Astrocyte (in vitro differentiated cells and primary cell): ENCODE data around the gene CHRFAM7A. TPM values are rescaled to one million over a fixed set of nuclear protein-coding genes. Genes with fewer than 3 reads are reported as not detected.
"Not testable (repeated sequence)": the region's sequence is repeated elsewhere in the genome, so short reads cannot be mapped to it uniquely, and the experiment has no call there.

Source experiments
- DNase-seq: peaks from one replicate; pipeline ENCODE4 v3.0.0-alpha.2; 2010; ENCODE audit warnings: low read depth
- FAIRE-seq: peaks from 2 replicates; lab custom pipeline; 2011; peaks lifted over from hg19 to GRCh38; lab: Jason Lieb, UNC
- H2AFZ ChIP-seq: 2 replicates; pipeline ENCODE4 v1.6.0; 2012; ENCODE audit warnings: low read depth, low read length, inconsistent platforms
- H3K27ac ChIP-seq: 2 replicates; pipeline ENCODE4 v1.5.1; 2011; ENCODE audit warnings: low read depth, low read length, inconsistent platforms
- H3K27me3 ChIP-seq: 2 replicates; pipeline ENCODE4 v1.6.0; 2011; ENCODE audit warnings: low read length, inconsistent platforms; ENCODE audit not compliant: insufficient read depth
- H3K36me3 ChIP-seq: 2 replicates; pipeline ENCODE4 v1.5.1; 2011; ENCODE audit warnings: low read length, inconsistent platforms; ENCODE audit not compliant: insufficient read depth
- H3K4me1 ChIP-seq: 2 replicates; pipeline ENCODE4 v1.5.1; 2011; ENCODE audit warnings: low read length, inconsistent platforms; ENCODE audit not compliant: insufficient read depth
- H3K4me2 ChIP-seq: 2 replicates; pipeline ENCODE4 v1.6.0; 2012; ENCODE audit warnings: low read length, inconsistent platforms
- H3K4me3 ChIP-seq: 2 replicates; pipeline ENCODE4 v1.5.1; 2011; ENCODE audit warnings: low read depth, mild to moderate bottlenecking, low read length, inconsistent platforms; ENCODE audit not compliant: insufficient read depth
- H3K79me2 ChIP-seq: 2 replicates; pipeline ENCODE4 v1.6.0; 2012; ENCODE audit warnings: mild to moderate bottlenecking, low read length, inconsistent platforms; ENCODE audit not compliant: insufficient read depth
- H3K9ac ChIP-seq: 2 replicates; pipeline ENCODE4 v1.6.0; 2012; ENCODE audit warnings: mild to moderate bottlenecking, low read length, inconsistent platforms
- H3K9me3 ChIP-seq: 2 replicates; pipeline ENCODE4 v1.5.1; 2012; ENCODE audit warnings: low read depth, mild to moderate bottlenecking, low read length, inconsistent platforms; ENCODE audit not compliant: insufficient read depth
- H4K20me1 ChIP-seq: 2 replicates; pipeline ENCODE4 v1.6.0; 2012; ENCODE audit warnings: low read length, inconsistent platforms; ENCODE audit not compliant: insufficient read depth
- H3K27ac Mint-ChIP-seq: one replicate; pipeline ENCODE4 v1.8.0; 2021; ENCODE audit warnings: mild to moderate bottlenecking, mixed read lengths; ENCODE audit not compliant: unreplicated experiment
- H3K27me3 Mint-ChIP-seq: one replicate; pipeline ENCODE4 v1.8.0; 2021; ENCODE audit warnings: low read depth, mixed read lengths; ENCODE audit not compliant: unreplicated experiment
- H3K36me3 Mint-ChIP-seq: one replicate; pipeline ENCODE4 v1.8.0; 2021; ENCODE audit warnings: low read depth, mixed read lengths; ENCODE audit not compliant: unreplicated experiment
- H3K4me1 Mint-ChIP-seq: one replicate; pipeline ENCODE4 v1.8.0; 2021; ENCODE audit warnings: low read depth, mixed read lengths; ENCODE audit not compliant: unreplicated experiment
- H3K4me3 Mint-ChIP-seq: one replicate; pipeline ENCODE4 v1.8.0; 2021; ENCODE audit warnings: mild to moderate bottlenecking, moderate library complexity, mixed read lengths; ENCODE audit not compliant: unreplicated experiment
- H3K9me3 Mint-ChIP-seq: one replicate; pipeline ENCODE4 v1.8.0; 2021; ENCODE audit warnings: mild to moderate bottlenecking, mixed read lengths; ENCODE audit not compliant: unreplicated experiment
- total RNA-seq: library from RNA; stranded (reverse); gene quantifications from 2 replicates; pipeline ENCODE4 v1.2.1, GENCODE V29; 2021

The CHRFAM7A gene
- total RNA-seq, 1 donor from 2014 or later, result 0.64 TPM

- H3K9ac ChIP-seq, result not testable (repeated sequence)
Measured at GRCh38 chr15:30310575-30310974, 82.8 kb downstream of the CHRFAM7A start.

More at GRCh38 chr15:30310575-30310974, 82.8 kb downstream of the CHRFAM7A start:
- not testable (repeated sequence) for H3K36me3 Mint-ChIP-seq, H3K27me3 ChIP-seq, H4K20me1 ChIP-seq, H3K4me2 ChIP-seq, H3K4me3 ChIP-seq, H3K27me3 Mint-ChIP-seq, H3K79me2 ChIP-seq, H3K9me3 Mint-ChIP-seq, H2AFZ ChIP-seq, H3K27ac ChIP-seq, H3K4me1 Mint-ChIP-seq, H3K36me3 ChIP-seq, DNase-seq, H3K9me3 ChIP-seq, H3K4me3 Mint-ChIP-seq, FAIRE-seq, H3K4me1 ChIP-seq, H3K27ac Mint-ChIP-seq

Other genes with a start within 250 kb of the CHRFAM7A start
- gene GOLGA8R, start 20.7 kb upstream of the CHRFAM7A start, total RNA-seq, result 1.6 and 2.8 TPM in 2 replicates
- gene GOLGA8Q, start 158.5 kb upstream of the CHRFAM7A start, total RNA-seq, result 0.54 and 0.84 TPM in 2 replicates
- gene GOLGA8H, start 210.5 kb upstream of the CHRFAM7A start, total RNA-seq, result 0.32 and 0.34 TPM in 2 replicates